GM12801 (cell line): ENCODE data around the gene SENP2.

Source experiments
- CTCF ChIP-seq: IDR thresholded peaks from one replicate; pipeline ENCODE4 v1.5.1; 2011; ENCODE audit warnings: control low read depth; ENCODE audit not compliant: insufficient read length; ENCODE audit errors: extremely low read depth

Gene SENP2

DNA sequence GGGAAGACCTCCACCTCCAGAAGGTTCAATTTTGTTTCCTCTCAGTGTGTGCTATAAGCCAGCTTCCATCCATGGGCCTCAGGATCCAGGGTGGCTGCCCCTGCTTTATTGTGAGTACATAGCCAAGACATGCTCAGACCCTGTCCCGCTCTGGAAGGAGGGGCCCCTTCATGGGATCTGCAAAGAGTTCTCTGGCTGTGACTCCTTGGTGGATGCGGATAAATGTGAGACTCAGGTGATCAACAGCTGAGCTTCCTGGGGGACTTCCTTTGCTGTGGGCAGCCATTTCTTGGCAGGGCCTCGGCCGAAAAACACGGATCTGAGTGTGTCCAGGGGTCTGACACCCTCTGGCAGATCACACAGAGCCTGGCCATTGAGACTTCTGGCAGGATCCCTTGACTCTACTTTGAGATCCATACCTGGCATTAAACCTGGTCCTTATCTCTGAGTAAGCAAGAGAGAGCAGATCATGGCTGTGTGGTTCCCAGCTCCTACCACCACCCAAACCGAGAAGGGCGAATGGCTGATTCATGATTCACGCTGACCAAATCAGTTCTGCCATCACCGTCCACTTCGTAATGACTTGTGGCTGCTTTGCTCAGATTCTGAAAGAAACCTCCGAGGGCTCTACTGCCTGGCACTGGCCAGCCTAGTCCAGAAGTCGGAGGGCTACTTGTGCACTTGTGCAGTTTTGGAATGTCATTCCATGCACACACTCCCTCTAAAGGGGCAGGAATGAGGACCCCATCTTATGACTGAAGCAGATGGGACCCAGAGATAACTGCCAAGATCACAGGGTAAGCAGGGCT is 68.1 kb downstream of the SENP2 start:
- TF ChIP-seq CTCF: no peak

GRCh38 chr3:185654758-185655145 is 68.7 kb downstream of the SENP2 start:
- TF ChIP-seq CTCF: no peak

- no peak for TF ChIP-seq CTCF
Observed at GRCh38 chr3:185655426-185656320, 69.6 kb downstream of the SENP2 start.

DNA sequence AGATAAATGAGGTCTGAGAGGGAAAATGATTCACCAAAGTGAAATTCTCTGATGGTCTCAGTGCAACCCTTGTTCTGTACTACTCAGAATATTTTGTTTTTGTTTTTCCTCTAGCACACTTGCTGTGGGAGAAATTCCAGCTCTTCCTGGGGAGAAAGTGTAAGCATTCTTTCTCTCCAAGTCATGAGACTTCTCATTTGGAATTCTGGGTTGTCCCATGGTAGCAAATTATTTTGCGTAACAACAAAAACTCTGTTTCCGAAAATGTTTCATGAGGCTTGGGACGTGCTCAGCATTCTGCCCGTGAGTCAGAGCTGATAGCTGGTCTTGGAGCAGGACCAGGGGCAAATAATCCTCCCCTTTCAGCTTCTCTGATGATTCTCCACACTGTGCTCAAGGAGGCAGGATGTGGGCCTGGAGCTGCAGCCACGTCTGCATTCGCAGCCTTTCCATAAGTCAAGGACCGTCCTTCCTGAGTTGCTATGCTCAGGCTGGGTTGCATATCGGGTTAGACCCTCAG is 70.3 kb downstream of the SENP2 start:
- no peak for TF ChIP-seq CTCF

- TF ChIP-seq CTCF: no peak
Observed at GRCh38 chr3:185657211-185657610, 71.1 kb downstream of the SENP2 start.

- no peak for TF ChIP-seq CTCF
Observed at GRCh38 chr3:185657691-185658503, 71.8 kb downstream of the SENP2 start.

DNA sequence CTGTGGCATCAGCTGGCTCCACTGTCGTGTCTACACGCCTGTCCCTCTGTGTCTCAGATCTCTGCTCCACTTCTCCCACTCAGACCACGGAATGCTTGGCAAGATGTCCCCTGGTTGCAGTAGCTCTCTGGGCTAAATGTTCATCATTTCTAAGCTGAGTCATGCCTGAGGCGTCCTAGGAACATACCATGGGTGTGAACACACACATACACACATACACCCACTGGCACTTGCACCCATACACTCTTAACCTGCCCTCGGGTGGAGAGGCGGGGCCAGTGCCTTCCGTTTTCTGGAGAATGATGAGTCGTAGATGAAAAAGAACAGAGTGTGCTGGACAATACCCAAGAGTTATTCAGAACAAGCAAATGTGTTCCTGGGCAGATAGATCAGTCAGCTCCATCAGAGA is 72.4 kb downstream of the SENP2 start:
- TF ChIP-seq CTCF: no peak
